HG02623 (cell line): Measurements from ENCODE around the gene RB1.
"Not testable (repeated sequence)": the region's sequence is repeated elsewhere in the genome, so short reads cannot be mapped to it uniquely, and the experiment has no call there.

ENCODE experiments used
- ATAC-seq: cut with Tn5 transposase; IDR thresholded peaks from one replicate; pipeline ENCODE4 v1.9.1; 2021; ENCODE audit warnings: moderate library complexity; ENCODE audit not compliant: unreplicated experiment

The RB1 gene

GRCh38 chr13:48446464-48446863 is 142.9 kb downstream of the RB1 start:
- ATAC-seq: no peak

DNA sequence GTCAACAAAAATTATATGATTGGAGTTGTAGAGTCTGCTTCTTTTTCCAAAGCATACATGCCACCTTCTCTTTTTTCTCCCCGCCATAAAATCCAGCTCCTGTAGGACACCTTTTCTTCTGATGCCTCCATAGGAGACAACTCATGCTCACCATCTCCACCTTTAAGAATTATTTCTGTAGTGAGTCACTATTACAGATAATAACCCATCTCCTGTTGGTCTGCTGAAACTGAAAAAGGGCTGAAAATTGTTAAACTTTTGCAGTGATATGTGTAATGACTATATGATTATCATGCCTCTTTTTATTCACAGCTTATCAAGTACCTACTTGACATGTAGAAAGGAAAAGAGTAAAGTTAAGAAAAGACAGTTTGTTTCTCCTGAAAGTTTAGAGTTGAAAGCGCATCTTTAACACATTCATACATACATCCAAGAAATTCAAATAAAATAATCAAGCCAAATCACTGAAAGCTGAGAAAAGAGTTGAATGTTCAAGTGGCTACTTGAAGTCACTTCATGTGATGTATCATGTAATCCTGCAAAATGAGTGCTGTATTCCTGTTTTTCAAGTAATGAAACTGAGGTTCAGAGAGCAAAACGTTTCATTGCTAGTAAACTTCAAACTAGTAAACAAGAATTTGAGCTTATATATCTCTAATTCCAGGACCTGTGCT is 144.9 kb downstream of the RB1 start:
- no peak for ATAC-seq

GRCh38 chr13:48448959-48449614 is 145.5 kb downstream of the RB1 start:
- no peak for ATAC-seq

GRCh38 chr13:48449656-48450055 is 146.1 kb downstream of the RB1 start:
- ATAC-seq: no peak

- not testable (repeated sequence) for ATAC-seq
Observed at GRCh38 chr13:48451196-48451595, 147.6 kb downstream of the RB1 start.

GRCh38 chr13:48456546-48456945 is 153.0 kb downstream of the RB1 start:
- ATAC-seq: no peak

- no peak for ATAC-seq
Observed at GRCh38 chr13:48457578-48458242, 154.2 kb downstream of the RB1 start.

DNA sequence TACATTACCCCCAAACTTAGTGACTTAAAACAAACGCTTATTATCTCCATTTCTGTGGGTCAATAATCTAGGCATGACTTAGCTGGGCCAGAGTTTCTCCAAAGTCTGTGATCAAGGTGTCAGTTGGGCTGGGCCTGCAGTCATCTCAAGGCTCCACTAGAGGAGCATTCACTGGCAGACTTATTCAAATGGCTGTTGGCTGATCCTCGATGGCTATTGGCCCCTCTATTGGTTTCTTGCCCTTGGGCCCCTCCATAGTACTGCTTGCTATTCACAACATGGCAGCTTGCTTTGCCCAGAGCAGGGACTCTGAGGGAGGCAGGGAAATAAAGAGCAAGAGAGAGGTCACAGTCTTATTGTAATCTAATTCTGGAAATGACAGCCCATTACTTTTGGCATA is 171.7 kb downstream of the RB1 start:
- no peak for ATAC-seq

DNA sequence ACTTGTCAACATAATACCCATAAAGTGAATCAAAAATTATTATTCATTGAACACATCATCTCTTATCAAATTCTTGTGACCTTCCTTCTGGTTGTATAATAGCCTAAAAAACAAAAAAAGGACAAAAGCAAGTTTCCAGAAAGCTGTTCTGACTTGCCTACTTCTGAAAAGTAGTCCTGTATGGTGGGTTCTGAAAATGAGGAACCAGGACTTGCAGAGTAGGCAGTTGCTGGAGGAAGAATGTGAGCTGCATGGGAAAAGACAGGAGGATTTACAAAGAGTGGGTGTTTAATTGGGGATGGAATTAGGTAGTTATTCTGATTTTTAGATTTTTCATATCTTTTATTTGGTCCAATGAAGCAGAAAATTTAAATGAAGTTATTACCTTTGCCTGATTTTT is 172.7 kb downstream of the RB1 start:
- ATAC-seq: no peak

- no peak for ATAC-seq
Observed at GRCh38 chr13:48476686-48477085, 173.1 kb downstream of the RB1 start.

DNA sequence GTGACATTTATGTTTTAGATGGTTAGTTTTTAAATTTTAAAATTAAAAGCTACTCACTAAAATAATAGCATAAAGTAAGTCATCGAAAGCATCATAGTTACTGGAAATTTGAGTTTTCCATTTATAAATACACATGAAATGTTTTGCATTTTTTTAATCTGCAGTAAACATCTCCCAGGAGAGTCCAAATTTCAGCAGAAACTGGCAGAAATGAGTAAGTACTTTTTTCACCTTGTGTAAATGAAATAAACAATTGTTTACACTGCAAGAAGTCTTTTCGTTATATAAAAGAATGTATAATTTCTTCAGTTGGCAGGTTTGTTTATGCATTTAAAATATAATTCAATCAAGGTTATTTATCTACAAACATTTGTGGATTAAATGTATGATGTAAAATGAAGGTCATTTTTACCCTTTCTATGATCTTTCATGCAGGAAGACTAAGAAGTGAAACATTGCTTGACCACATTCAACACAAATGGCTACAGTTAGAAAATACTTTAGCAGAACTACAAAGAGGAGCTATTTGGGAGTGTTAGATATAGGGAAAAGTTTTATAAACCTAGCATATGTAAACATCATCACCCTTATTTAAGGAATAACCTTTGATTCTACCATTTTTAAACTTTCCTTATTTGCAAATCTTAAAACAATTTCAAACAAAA is 173.8 kb downstream of the RB1 start:
- no peak for ATAC-seq

DNA sequence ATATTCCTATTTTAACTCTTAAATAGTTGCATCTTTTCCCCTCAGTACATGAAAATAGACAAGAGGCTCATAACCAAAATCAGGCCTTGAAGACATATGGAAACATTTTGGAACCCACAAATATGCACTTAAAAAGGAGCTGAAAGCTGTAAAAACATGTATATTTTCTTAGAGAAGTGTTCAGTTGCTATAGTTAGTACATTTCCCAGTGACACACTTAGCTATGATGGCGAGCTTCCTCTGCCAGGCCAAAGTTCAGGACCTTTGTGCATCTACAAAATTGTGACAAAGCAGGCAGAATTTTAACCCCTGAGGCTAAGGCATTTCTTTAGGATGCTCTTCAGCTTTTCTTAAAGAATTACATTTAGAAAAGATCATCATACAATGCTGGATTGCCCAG is 174.8 kb downstream of the RB1 start:
- no peak for ATAC-seq

- no peak for ATAC-seq
Observed at GRCh38 chr13:48483575-48483974, 180.0 kb downstream of the RB1 start.

GRCh38 chr13:48485432-48485831 is 181.9 kb downstream of the RB1 start:
- ATAC-seq: no peak

GRCh38 chr13:48486362-48486761 is 182.8 kb downstream of the RB1 start:
- no peak for ATAC-seq

GRCh38 chr13:48486836-48487235 is 183.3 kb downstream of the RB1 start:
- no peak for ATAC-seq

DNA sequence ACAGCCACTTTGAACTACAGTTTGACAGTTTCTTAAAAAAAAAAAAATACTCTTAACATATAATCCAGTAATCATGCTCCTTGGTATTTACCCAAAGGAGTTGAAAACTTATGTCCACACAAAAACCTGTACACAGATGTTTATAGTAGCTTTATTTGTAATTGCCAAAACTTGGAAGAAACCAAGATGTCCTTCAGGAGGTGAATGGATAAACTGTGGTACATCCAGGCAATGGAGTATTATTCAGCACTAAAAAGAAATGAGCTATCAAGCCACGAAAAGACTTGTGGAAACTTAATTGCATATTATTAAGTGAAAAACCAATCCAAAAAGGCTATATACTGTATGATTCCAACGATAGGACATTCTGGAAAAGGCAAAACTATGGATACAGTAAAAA is 184.4 kb downstream of the RB1 start:
- ATAC-seq: no peak

GRCh38 chr13:48488995-48489394 is 185.4 kb downstream of the RB1 start:
- no peak for ATAC-seq

- ATAC-seq: no peak
Observed at GRCh38 chr13:48489666-48490065, 186.1 kb downstream of the RB1 start.

DNA sequence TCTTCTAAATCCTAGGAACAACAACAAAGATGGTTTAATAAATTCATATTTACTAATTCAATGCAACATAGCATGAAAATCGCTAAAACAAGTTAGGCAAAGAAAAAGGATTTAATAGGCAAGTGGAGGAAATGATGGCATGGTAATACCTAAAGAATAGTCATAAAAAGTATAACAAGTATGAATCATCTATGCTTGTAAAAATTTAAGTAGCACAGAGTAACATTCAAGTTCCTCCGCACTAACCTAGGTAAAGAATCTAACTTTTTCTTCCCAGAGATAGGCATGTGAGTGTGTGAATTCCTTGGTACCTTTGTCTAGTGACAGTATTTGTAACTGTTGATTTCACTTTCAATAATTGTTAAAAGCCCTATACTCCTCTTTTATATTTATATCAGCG is 186.7 kb downstream of the RB1 start:
- no peak for ATAC-seq

DNA sequence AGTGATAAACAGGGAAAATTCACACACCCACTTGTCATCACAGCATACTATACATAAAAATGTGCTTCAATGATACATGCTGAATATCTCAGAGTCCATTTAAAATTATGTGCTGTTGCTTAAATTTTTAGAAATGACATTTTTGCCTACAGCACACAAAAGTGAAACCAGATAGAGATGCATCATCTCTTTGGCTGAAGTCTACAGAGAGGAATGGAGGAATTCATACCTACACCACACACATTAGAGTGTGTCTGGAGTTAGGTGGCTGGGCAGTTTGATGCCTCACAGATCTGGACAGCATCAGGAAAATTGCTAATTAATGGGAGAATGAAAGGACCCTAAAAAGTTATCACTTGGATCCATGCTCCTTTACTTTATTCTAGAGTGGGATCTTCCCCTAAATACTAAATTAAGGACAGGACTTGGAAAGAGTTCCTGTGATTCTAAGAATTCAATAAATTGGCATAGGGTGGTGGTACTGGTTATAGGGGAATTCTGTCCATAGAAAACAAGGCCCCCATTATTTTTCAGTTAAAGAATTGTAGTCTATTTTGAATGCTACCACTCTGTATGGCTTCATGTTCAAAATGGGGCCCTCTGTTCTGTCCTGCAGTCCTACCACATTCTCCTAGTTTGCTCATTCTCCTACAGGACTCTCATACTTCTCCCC is 188.0 kb downstream of the RB1 start:
- no peak for ATAC-seq
